ENCODE results near the gene QRICH1.

Gene QRICH1

GRCh38 chr3:49122451-49122850, 28.6 kb upstream of the QRICH1 start:
- H3K27ac Mint-ChIP-seq: no peak overlapping the region
- no peaks in the 10 kb centered on the region for H3K27me3 Mint-ChIP-seq
- peaks cover 19% of the 10 kb centered on the region for H3K4me1 Mint-ChIP-seq (ENCODE audit: low read depth)
- no peak overlapping the region for H3K4me3 Mint-ChIP-seq
- peaks cover 14% of the 10 kb centered on the region for H3K36me3 Mint-ChIP-seq (ENCODE audit: low read depth)
- no peaks in the 10 kb centered on the region for H3K9me3 Mint-ChIP-seq

- H3K9me3 Mint-ChIP-seq: no peaks in the 10 kb centered on the region
- no peak overlapping the region for H3K4me3 Mint-ChIP-seq
- H3K27me3 Mint-ChIP-seq: no peaks in the 10 kb centered on the region
- H3K36me3 Mint-ChIP-seq (ENCODE audit: low read depth): peaks cover 17% of the 10 kb centered on the region
- H3K27ac Mint-ChIP-seq: peak overlapping the region; percentile 82
- H3K4me1 Mint-ChIP-seq (ENCODE audit: low read depth): peaks cover 19% of the 10 kb centered on the region
These were observed 28.2 kb upstream of the QRICH1 start for GRCh38 chr3:49122022-49122421.

GRCh38 chr3:49121132-49121736, 27.4 kb upstream of the QRICH1 start:
- Mint-ChIP-seq H3K4me1 (ENCODE audit: low read depth) (peaks cover 19% of the 10 kb centered on the region), H3K27me3 (no peaks in the 10 kb centered on the region), H3K27ac (peak overlapping the region; percentile 82), H3K9me3 (no peaks in the 10 kb centered on the region), H3K36me3 (ENCODE audit: low read depth) (peaks cover 22% of the 10 kb centered on the region), H3K4me3 (peak overlapping the region; percentile 91)

DNA sequence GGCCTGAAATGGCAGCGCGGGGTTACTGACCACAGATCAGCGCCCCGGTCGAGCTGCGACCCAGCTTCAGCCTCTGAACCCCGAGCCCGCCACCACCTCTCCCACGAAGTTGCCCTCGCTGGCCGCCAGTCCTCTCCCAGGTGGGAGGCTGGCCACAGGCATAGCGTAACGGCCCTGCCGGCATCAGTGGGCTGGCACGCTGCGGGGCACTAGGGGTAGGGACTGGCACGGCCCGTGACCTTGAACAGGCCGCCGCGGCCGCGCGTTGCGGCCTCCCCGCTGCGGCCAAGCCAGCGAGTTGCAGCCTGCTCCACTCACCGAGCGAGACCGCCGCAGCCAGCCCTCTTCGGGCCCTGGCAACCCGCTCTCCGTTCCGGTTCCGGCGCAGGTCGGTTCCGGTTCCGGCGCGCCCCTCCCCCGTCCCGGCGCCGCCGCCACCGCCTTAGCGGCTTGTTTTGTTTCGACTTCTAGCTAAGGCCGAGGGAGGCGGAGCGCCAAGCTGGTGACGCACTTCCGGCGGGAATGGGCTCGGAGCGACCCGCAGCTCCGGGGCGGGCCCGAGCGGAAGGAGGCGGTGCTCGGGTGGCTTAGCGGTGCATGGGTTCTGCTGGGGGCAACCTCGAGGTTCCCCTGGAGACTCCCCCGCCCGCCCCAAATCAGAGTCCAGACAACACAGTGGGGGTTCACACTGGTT, 26.7 kb upstream of the QRICH1 start, which contains the start of gene USP19:
USP19 (minus strand) TSS at position 386 of the 694 bp plus-strand sequence. CDS start 1,678 bp downstream, outside the sequence.
- Mint-ChIP-seq H3K9me3 (no peaks in the 10 kb centered on the region), H3K27me3 (no peaks in the 10 kb centered on the region), H3K27ac (peak within 1 kb of the TSS; percentile 91), H3K36me3 (ENCODE audit: low read depth) (peaks cover 29% of the 10 kb centered on the region), H3K4me3 (peak within 1 kb of the TSS; percentile 91), H3K4me1 (ENCODE audit: low read depth) (peaks cover 19% of the 10 kb centered on the region)

DNA sequence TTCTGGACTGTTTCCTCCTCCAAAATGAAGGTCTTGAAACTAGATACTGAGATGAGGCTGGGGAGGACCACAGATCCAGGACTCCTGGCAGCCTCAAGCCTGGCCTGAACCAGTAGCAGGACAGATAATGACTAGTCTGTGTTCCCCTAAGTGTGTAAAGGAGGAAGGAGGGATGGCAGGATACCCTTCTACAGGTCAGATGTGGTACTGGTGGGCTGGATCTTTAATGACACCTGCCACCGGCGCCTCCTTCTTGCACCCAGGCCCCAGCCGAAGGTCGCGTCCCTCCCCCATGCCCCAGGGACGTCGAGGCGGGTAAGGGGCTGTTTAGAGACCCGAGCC, 26.2 kb upstream of the QRICH1 start:
- H3K9me3 Mint-ChIP-seq: no peaks in the 10 kb centered on the region

GRCh38 chr3:49119439-49119838, 25.6 kb upstream of the QRICH1 start:
- peaks cover 19% of the 10 kb centered on the region for H3K4me1 Mint-ChIP-seq (ENCODE audit: low read depth)
- no peaks in the 10 kb centered on the region for H3K9me3 Mint-ChIP-seq
- peak overlapping the region; percentile 91 for H3K4me3 Mint-ChIP-seq
- H3K36me3 Mint-ChIP-seq (ENCODE audit: low read depth): peaks cover 38% of the 10 kb centered on the region
- H3K27ac Mint-ChIP-seq: peak overlapping the region; percentile 91
- H3K27me3 Mint-ChIP-seq: no peaks in the 10 kb centered on the region

More for the DNA sequence above, 26.2 kb upstream of the QRICH1 start:
- Mint-ChIP-seq H3K4me1 (ENCODE audit: low read depth) (peaks cover 19% of the 10 kb centered on the region), H3K27ac (peak overlapping the region; percentile 91), H3K4me3 (peak overlapping the region; percentile 91), H3K27me3 (no peaks in the 10 kb centered on the region), H3K36me3 (ENCODE audit: low read depth) (peaks cover 34% of the 10 kb centered on the region)

- H3K4me3 Mint-ChIP-seq: peak overlapping the region; percentile 91
- no peaks in the 10 kb centered on the region for H3K27me3 Mint-ChIP-seq
- no peak overlapping the region for H3K27ac Mint-ChIP-seq
- peaks cover 38% of the 10 kb centered on the region for H3K36me3 Mint-ChIP-seq (ENCODE audit: low read depth)
- H3K4me1 Mint-ChIP-seq (ENCODE audit: low read depth): peaks cover 19% of the 10 kb centered on the region
- no peaks in the 10 kb centered on the region for H3K9me3 Mint-ChIP-seq
These were observed 25.2 kb upstream of the QRICH1 start for GRCh38 chr3:49119036-49119435.

DNA sequence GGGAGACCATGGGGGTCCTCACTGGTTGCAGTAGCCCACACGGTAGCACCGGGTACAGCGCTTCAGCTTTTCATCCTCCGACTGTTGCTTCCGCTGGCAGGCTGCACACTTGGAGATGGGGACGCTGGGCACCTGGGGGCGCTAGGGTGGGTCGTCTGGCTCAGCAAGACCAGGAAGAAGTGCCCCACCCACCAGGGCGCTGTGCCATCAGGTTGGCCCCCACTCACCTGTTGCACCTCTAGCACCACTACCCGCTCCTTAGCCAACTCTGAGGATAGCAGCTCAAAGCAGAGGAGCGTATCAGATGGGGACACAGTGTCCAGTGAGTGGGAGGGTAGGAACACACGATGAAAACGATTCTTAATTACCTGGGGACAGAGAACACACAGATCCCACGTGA, 18.4 kb upstream of the QRICH1 start:
- H3K27ac Mint-ChIP-seq: no peak overlapping the region
- H3K36me3 Mint-ChIP-seq (ENCODE audit: low read depth): peaks cover 52% of the 10 kb centered on the region
- no peaks in the 10 kb centered on the region for H3K4me1 Mint-ChIP-seq (ENCODE audit: low read depth)

GRCh38 chr3:49111347-49111746, 17.5 kb upstream of the QRICH1 start:
- H3K9me3 Mint-ChIP-seq: no peaks in the 10 kb centered on the region
- peaks cover 47% of the 10 kb centered on the region for H3K36me3 Mint-ChIP-seq (ENCODE audit: low read depth)
- H3K27me3 Mint-ChIP-seq: no peaks in the 10 kb centered on the region
- H3K27ac Mint-ChIP-seq: no peak overlapping the region
- H3K4me1 Mint-ChIP-seq (ENCODE audit: low read depth): no peaks in the 10 kb centered on the region
- no peak overlapping the region for H3K4me3 Mint-ChIP-seq

More for the DNA sequence above, 18.4 kb upstream of the QRICH1 start:
- H3K9me3 Mint-ChIP-seq: no peaks in the 10 kb centered on the region
- no peaks in the 10 kb centered on the region for H3K27me3 Mint-ChIP-seq
- H3K4me3 Mint-ChIP-seq: no peak overlapping the region

DNA sequence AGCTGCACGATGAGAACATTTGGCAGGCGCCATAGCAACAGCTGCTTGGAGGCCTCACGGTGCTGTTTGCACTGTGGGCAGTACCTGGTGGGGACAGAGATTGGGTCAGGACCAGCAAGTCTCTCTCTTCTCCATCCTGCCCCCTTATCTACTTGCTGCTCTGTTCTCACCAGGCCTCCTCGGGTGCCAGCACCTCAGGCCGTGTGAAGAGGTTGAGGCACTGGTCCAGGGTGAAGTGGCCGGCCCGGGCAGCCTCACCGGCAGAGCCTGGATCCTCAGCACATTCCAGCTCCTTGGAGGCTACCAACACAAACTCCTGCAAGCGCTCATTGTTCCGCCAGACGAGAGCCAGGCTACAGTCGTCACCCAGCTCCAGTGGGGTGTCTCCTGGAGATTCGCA, 16.9 kb upstream of the QRICH1 start:
- peaks cover 41% of the 10 kb centered on the region for H3K36me3 Mint-ChIP-seq (ENCODE audit: low read depth)
- no peaks in the 10 kb centered on the region for H3K27me3 Mint-ChIP-seq
- H3K27ac Mint-ChIP-seq: no peak overlapping the region
- H3K9me3 Mint-ChIP-seq: no peaks in the 10 kb centered on the region
- H3K4me3 Mint-ChIP-seq: no peak overlapping the region
- H3K4me1 Mint-ChIP-seq (ENCODE audit: low read depth): peaks cover 2% of the 10 kb centered on the region

DNA sequence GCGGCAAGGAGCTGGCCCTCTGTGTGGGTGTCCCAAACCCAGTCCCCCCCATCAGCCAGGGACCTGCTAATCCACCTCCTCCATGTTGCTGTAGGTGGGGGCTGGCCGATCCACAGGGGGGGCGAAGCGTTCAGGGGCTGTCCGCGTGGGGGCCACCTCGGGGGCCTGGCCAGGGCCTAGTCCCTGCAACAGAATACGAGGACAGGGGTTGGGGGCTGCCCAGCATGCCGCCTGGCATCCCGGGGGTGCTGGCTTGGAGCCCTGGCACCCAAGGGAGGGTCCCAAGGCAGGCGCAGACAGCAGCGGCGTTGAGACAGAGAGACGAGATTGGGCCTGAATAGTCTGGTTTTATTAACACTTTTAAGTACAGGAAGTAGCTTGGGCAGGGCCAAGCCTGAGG, 14.5 kb upstream of the QRICH1 start:
- Mint-ChIP-seq H3K27me3 (no peaks in the 10 kb centered on the region), H3K4me3 (no peak overlapping the region), H3K4me1 (ENCODE audit: low read depth) (peaks cover 24% of the 10 kb centered on the region), H3K9me3 (no peaks in the 10 kb centered on the region), H3K27ac (no peak overlapping the region), H3K36me3 (ENCODE audit: low read depth) (peaks cover 36% of the 10 kb centered on the region)

- H3K36me3 Mint-ChIP-seq (ENCODE audit: low read depth): peaks cover 47% of the 10 kb centered on the region
- peak within 1 kb of the TSS; percentile 97 for H3K27ac Mint-ChIP-seq
- peaks cover 31% of the 10 kb centered on the region for H3K4me1 Mint-ChIP-seq (ENCODE audit: low read depth)
- H3K27me3 Mint-ChIP-seq: no peaks in the 10 kb centered on the region
- H3K4me3 Mint-ChIP-seq: peak within 1 kb of the TSS; percentile 98
- H3K9me3 Mint-ChIP-seq: no peaks in the 10 kb centered on the region
These were observed 10.8 kb upstream of the QRICH1 start, which contains the start of gene QARS1 for GRCh38 chr3:49104427-49105291. Gene QARS1, minus strand, starts transcription at chr3:49104757. Its CDS starts 24 bp downstream, at chr3:49104733.

DNA sequence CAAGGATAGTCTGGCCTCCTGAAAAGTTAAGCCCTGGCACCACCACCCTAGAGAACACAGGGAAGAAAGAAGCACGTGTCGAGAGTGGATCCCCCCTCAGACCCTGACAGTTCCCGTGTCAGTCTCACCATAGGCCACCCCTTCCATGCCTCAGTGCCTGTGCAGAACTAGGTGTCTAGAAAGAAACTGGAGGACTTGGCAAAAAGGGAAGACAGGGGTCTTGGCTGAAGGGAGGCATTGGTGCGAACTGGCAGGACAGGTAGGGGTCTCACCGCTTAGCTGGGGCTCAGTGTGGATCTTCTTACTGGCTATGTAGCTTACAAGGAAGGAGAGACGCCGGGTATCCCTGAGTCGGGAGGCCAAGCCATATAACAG, 10.2 kb upstream of the QRICH1 start:
- peak overlapping the region; percentile 98 for H3K4me3 Mint-ChIP-seq
- peak overlapping the region; percentile 97 for H3K27ac Mint-ChIP-seq
- no peaks in the 10 kb centered on the region for H3K27me3 Mint-ChIP-seq
- H3K36me3 Mint-ChIP-seq (ENCODE audit: low read depth): peaks cover 48% of the 10 kb centered on the region
- peaks cover 31% of the 10 kb centered on the region for H3K4me1 Mint-ChIP-seq (ENCODE audit: low read depth)
- H3K9me3 Mint-ChIP-seq: no peaks in the 10 kb centered on the region

DNA sequence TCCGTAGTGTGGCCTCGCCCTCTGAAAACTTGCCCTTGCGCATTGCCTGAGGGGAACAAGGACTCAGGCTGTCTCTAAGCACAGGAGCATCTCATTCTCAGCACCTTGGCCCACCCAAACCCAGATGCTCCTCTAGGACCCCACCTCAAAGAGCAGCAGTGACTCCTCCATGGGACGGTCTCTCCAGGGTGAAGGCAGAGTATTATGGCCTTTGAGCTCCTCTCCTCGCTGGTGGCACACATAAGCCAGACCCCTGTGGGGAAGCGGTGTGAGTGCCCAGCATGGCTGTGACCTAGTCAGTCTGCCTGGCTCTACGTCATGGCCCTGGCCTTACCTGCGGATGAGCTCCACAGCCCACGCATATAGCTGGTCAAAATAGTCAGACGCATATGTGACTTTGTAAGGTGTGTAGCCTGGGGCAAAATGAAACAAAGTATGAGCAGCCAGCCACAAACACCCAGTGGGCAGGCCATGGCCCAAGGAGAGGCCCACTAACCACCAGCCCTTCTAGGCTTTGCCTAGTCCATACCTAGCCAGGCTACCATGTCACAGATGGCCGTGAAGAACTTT, 6.3 kb upstream of the QRICH1 start:
- Mint-ChIP-seq H3K4me1 (ENCODE audit: low read depth) (peaks cover 23% of the 10 kb centered on the region), H3K36me3 (ENCODE audit: low read depth) (peaks cover 55% of the 10 kb centered on the region), H3K27me3 (no peaks in the 10 kb centered on the region), H3K9me3 (no peaks in the 10 kb centered on the region), H3K4me3 (no peak overlapping the region), H3K27ac (no peak overlapping the region)

Data from stimulated activated naive CD8-positive, alpha-beta T cell treated with anti-CD3 and anti-CD28 coated beads, Interleukin-15, Interleukin-2, amounts not matched to agents 100 ng/mL and 50 ng/mL, for 24 hours (primary cell).